WTC11 (cell line): ENCODE results near the gene FN3K. TPM values are rescaled to one million over a fixed set of nuclear protein-coding genes. Genes with fewer than 3 reads are reported as not detected.
A peak's percentile ranks its signal among the peaks of the same experiment; 100 is the strongest.

Experiments used
- ATAC-seq: fragments of 200-7000 bp; cut with Tn5 transposase; 2 replicates; pipeline ENCODE4 v1.10.0; 2021; ENCODE audit warnings: mild to moderate bottlenecking, moderate library complexity
- CTCF ChIA-PET: fragments of 300-600 bp; sonication (Branson Sonifier 250); formaldehyde crosslinking; loops from one replicate; lab custom pipeline; 2021; ENCODE audit warnings: antibody characterized with exemption; lab: Charles Lee
- POLR2A ChIA-PET: fragments of 350-600 bp; sonication (Branson Sonifier 250); formaldehyde crosslinking; loops from one replicate; lab custom pipeline; 2021; ENCODE audit warnings: antibody characterized with exemption; lab: Charles Lee
- DNase-seq: peaks from one replicate; pipeline ENCODE4 v3.0.0; 2021; ENCODE audit warnings: low spot score
- H3K27ac Mint-ChIP-seq: 2 replicates; pipeline ENCODE4 v1.8.0; 2021; ENCODE audit warnings: mixed read lengths
- H3K27me3 Mint-ChIP-seq: 2 replicates; pipeline ENCODE4 v1.8.0; 2021; ENCODE audit warnings: low read depth, mild to moderate bottlenecking, moderate library complexity, mixed read lengths
- H3K36me3 Mint-ChIP-seq: 2 replicates; pipeline ENCODE4 v1.8.0; 2021; ENCODE audit warnings: mixed read lengths
- H3K4me1 Mint-ChIP-seq: 2 replicates; pipeline ENCODE4 v1.8.0; 2022; ENCODE audit warnings: mixed read lengths
- H3K4me3 Mint-ChIP-seq: 2 replicates; pipeline ENCODE4 v1.8.0; 2021; ENCODE audit warnings: mild to moderate bottlenecking, moderate library complexity, mixed read lengths
- H3K9me3 Mint-ChIP-seq: 2 replicates; pipeline ENCODE4 v1.8.0; 2021; ENCODE audit warnings: mixed read lengths
- ESRRA ChIP-seq: sonication (generic); formaldehyde crosslinking; IDR thresholded peaks from 2 replicates; pipeline ENCODE4 v1.8.1; 2022; ENCODE audit warnings: mild to moderate bottlenecking, missing genetic modification reagents, borderline replicate concordance
- GTF2I ChIP-seq: fragments of 250-450 bp; sonication (Bioruptor Pico); conservative IDR thresholded peaks from 2 replicates; pipeline ENCODE4 v1.4.0; 2021; ENCODE audit warnings: mild to moderate bottlenecking
- NR3C1 ChIP-seq: sonication (generic); formaldehyde crosslinking; conservative IDR thresholded peaks from 2 replicates; pipeline ENCODE4 v1.8.1; 2023; ENCODE audit warnings: low read depth, mild to moderate bottlenecking, missing genetic modification reagents
- ZNF121 ChIP-seq: sonication (generic); formaldehyde crosslinking; IDR thresholded peaks from 2 replicates; pipeline ENCODE4 v1.8.0; 2023; ENCODE audit warnings: missing genetic modification reagents
- ZNF423 ChIP-seq: fragments of 250-450 bp; sonication (Bioruptor Pico); IDR thresholded peaks from 2 replicates; pipeline ENCODE4 v2.1.2; 2022; ENCODE audit warnings: mild to moderate bottlenecking, moderate library complexity
- total RNA-seq: library from RNA; stranded (reverse); gene quantifications from 3 replicates; pipeline ENCODE4 v1.2.3, GENCODE V29; 2021
- TF ChIP-seq, protein P1 (sequence below): sonication (generic); formaldehyde crosslinking; IDR thresholded peaks from 2 replicates; pipeline ENCODE4 v1.8.0; 2023; ENCODE audit warnings: mild to moderate bottlenecking, missing genetic modification reagents
- TF ChIP-seq, protein P2 (sequence below): fragments of 250-450 bp; sonication (Bioruptor Pico); IDR thresholded peaks from 2 replicates; pipeline ENCODE4 v2.1.2; 2022; ENCODE audit warnings: mild to moderate bottlenecking, moderate library complexity
- TF ChIP-seq, protein P3 (sequence below): fragments of 250-450 bp; sonication (Bioruptor Pico); IDR thresholded peaks from 2 replicates; pipeline ENCODE4 v1.9.0; 2021; ENCODE audit warnings: mild to moderate bottlenecking, borderline replicate concordance
- TF ChIP-seq, protein P4 (sequence below): fragments of 200-600 bp; IDR thresholded peaks from 2 replicates; pipeline ENCODE4 v1.8.0; 2022; ENCODE audit warnings: antibody characterized with exemption
- TF ChIP-seq, protein P5 (sequence below): fragments of 250-450 bp; sonication (Bioruptor Pico); IDR thresholded peaks from 2 replicates; pipeline ENCODE4 v1.8.0; 2021; ENCODE audit warnings: mild to moderate bottlenecking
- TF ChIP-seq, protein P6 (sequence below): fragments of 250-450 bp; sonication (Bioruptor Pico); IDR thresholded peaks from 2 replicates; pipeline ENCODE4 v1.9.0; 2021; ENCODE audit warnings: mild to moderate bottlenecking

Gene FN3K
- total RNA-seq, 1 experiment from 2014 or later: 19.3 TPM

DNA sequence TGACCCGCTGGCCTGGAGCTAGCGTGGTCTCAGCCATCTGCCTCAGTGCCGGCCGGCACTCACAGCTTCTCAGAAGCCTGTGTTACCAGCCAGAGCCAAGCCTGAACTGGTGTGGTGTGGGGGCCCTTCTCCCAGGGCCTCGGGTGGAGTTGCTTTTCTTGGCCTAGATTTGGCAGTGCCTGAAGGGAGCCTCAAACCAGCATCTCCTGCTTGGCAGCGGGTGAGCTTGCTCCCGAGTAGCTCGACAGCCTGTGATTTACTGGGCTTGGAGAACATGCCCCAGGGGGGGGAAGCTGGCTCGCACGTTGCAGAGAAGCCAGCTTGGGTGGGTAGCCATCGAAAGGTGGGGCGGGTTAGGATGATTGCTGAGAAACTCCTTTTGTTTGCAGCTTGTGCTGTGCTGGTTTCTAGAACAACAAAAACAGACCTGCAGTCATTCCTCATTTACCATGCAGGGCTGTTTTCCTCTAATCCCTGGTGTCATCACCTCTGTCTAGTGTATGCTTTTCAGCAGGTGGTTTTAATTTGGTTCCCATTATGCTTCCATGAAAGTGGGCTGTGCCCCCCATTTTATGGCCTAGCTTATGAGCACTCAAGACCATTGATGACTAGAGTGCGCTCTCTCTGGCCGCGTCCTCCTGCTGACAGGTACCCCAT, 58.7 kb downstream of the FN3K start:
- CTCF ChIA-PET: interaction anchor here (1.0 kb wide), 1 partner anchor 125 kb away, joined by 6 read pairs; no protein-coding TSS in a partner anchor
- H3K27me3 Mint-ChIP-seq: no peaks in the 10 kb centered on the region
- ATAC-seq (no peak), DNase-seq (no peak)
- TF ChIP-seq ZNF423 (CRISPR knock-in tag): no peak
- TF ChIP-seq, protein P1, sequence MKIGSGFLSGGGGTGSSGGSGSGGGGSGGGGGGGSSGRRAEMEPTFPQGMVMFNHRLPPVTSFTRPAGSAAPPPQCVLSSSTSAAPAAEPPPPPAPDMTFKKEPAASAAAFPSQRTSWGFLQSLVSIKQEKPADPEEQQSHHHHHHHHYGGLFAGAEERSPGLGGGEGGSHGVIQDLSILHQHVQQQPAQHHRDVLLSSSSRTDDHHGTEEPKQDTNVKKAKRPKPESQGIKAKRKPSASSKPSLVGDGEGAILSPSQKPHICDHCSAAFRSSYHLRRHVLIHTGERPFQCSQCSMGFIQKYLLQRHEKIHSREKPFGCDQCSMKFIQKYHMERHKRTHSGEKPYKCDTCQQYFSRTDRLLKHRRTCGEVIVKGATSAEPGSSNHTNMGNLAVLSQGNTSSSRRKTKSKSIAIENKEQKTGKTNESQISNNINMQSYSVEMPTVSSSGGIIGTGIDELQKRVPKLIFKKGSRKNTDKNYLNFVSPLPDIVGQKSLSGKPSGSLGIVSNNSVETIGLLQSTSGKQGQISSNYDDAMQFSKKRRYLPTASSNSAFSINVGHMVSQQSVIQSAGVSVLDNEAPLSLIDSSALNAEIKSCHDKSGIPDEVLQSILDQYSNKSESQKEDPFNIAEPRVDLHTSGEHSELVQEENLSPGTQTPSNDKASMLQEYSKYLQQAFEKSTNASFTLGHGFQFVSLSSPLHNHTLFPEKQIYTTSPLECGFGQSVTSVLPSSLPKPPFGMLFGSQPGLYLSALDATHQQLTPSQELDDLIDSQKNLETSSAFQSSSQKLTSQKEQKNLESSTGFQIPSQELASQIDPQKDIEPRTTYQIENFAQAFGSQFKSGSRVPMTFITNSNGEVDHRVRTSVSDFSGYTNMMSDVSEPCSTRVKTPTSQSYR: no peak
- no peak for TF ChIP-seq ZNF121 (CRISPR knock-in tag)
- TF ChIP-seq, protein P2, sequence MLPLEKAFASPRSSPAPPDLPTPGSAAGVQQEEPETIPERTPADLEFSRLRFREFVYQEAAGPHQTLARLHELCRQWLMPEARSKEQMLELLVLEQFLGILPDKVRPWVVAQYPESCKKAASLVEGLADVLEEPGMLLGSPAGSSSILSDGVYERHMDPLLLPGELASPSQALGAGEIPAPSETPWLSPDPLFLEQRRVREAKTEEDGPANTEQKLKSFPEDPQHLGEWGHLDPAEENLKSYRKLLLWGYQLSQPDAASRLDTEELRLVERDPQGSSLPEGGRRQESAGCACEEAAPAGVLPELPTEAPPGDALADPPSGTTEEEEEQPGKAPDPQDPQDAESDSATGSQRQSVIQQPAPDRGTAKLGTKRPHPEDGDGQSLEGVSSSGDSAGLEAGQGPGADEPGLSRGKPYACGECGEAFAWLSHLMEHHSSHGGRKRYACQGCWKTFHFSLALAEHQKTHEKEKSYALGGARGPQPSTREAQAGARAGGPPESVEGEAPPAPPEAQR (CRISPR knock-in tag): no peak
- TF ChIP-seq, protein P3, sequence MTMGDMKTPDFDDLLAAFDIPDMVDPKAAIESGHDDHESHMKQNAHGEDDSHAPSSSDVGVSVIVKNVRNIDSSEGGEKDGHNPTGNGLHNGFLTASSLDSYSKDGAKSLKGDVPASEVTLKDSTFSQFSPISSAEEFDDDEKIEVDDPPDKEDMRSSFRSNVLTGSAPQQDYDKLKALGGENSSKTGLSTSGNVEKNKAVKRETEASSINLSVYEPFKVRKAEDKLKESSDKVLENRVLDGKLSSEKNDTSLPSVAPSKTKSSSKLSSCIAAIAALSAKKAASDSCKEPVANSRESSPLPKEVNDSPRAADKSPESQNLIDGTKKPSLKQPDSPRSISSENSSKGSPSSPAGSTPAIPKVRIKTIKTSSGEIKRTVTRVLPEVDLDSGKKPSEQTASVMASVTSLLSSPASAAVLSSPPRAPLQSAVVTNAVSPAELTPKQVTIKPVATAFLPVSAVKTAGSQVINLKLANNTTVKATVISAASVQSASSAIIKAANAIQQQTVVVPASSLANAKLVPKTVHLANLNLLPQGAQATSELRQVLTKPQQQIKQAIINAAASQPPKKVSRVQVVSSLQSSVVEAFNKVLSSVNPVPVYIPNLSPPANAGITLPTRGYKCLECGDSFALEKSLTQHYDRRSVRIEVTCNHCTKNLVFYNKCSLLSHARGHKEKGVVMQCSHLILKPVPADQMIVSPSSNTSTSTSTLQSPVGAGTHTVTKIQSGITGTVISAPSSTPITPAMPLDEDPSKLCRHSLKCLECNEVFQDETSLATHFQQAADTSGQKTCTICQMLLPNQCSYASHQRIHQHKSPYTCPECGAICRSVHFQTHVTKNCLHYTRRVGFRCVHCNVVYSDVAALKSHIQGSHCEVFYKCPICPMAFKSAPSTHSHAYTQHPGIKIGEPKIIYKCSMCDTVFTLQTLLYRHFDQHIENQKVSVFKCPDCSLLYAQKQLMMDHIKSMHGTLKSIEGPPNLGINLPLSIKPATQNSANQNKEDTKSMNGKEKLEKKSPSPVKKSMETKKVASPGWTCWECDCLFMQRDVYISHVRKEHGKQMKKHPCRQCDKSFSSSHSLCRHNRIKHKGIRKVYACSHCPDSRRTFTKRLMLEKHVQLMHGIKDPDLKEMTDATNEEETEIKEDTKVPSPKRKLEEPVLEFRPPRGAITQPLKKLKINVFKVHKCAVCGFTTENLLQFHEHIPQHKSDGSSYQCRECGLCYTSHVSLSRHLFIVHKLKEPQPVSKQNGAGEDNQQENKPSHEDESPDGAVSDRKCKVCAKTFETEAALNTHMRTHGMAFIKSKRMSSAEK: no peak
- TF ChIP-seq, protein P4, sequence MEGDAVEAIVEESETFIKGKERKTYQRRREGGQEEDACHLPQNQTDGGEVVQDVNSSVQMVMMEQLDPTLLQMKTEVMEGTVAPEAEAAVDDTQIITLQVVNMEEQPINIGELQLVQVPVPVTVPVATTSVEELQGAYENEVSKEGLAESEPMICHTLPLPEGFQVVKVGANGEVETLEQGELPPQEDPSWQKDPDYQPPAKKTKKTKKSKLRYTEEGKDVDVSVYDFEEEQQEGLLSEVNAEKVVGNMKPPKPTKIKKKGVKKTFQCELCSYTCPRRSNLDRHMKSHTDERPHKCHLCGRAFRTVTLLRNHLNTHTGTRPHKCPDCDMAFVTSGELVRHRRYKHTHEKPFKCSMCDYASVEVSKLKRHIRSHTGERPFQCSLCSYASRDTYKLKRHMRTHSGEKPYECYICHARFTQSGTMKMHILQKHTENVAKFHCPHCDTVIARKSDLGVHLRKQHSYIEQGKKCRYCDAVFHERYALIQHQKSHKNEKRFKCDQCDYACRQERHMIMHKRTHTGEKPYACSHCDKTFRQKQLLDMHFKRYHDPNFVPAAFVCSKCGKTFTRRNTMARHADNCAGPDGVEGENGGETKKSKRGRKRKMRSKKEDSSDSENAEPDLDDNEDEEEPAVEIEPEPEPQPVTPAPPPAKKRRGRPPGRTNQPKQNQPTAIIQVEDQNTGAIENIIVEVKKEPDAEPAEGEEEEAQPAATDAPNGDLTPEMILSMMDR: no peak
- no peak for TF ChIP-seq ESRRA
- TF ChIP-seq, protein P5, sequence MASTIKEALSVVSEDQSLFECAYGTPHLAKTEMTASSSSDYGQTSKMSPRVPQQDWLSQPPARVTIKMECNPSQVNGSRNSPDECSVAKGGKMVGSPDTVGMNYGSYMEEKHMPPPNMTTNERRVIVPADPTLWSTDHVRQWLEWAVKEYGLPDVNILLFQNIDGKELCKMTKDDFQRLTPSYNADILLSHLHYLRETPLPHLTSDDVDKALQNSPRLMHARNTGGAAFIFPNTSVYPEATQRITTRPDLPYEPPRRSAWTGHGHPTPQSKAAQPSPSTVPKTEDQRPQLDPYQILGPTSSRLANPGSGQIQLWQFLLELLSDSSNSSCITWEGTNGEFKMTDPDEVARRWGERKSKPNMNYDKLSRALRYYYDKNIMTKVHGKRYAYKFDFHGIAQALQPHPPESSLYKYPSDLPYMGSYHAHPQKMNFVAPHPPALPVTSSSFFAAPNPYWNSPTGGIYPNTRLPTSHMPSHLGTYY (CRISPR knock-in tag): no peak
- TF ChIP-seq, protein P6, sequence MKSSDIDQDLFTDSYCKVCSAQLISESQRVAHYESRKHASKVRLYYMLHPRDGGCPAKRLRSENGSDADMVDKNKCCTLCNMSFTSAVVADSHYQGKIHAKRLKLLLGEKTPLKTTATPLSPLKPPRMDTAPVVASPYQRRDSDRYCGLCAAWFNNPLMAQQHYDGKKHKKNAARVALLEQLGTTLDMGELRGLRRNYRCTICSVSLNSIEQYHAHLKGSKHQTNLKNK (CRISPR knock-in tag): no peak
- no peak for TF ChIP-seq NR3C1 (CRISPR knock-in tag)
- no peak overlapping the region for H3K4me3 Mint-ChIP-seq
- peak overlapping the region; percentile 72; the same call in 1 of the 2 replicates for H3K27ac Mint-ChIP-seq
- peaks cover 27% of the 10 kb centered on the region for H3K36me3 Mint-ChIP-seq
- POLR2A ChIA-PET: no interaction called here
- H3K9me3 Mint-ChIP-seq: no peaks in the 10 kb centered on the region
- H3K4me1 Mint-ChIP-seq: no peaks in the 10 kb centered on the region

DNA sequence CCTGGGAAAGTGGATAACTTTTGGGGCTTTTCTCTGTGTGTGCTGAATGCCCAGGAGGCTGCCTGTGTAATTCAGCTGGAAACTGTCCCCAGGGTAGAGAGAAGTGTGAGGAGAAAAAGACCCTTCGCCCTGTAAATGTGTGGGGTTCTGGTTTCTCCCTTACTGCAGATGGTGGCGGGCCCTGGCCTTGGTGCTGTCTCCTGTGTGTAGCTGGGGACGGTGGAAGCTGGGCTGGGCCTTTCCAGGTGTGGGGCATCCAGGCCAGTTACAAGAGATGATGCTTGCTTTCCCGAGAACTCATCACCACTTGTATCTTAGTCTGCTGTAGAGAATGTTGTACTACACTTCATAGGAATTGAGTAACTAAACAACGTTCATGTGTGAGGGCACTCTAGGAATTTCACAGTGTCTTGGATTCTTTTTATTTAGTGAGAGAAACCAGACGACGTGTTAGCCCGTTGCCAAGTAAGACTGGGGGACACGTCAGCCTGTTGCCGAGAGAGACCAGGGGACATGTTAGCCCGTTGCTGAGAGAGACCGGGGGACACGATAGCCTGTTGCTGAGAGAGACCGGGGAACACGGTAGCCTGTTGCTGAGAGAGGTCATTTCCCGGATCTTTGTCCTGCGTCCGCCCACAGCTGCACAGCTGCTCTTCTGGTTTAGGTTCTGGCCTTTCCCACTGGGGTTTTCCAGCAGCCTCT, 59.5 kb downstream of the FN3K start:
- Mint-ChIP-seq H3K9me3 (no peaks in the 10 kb centered on the region), H3K4me1 (no peaks in the 10 kb centered on the region), H3K4me3 (no peak overlapping the region), H3K27me3 (no peaks in the 10 kb centered on the region), H3K27ac (peak overlapping the region; percentile 72), H3K36me3 (peaks cover 34% of the 10 kb centered on the region)
- ChIA-PET CTCF (interaction anchor here (1.8 kb wide), 1 partner anchor 13 kb away, joined by 6 read pairs; no protein-coding TSS in a partner anchor), POLR2A (no interaction called here)
- ATAC-seq (no peak), DNase-seq (no peak)
- TF ChIP-seq GTF2I (CRISPR knock-in tag): no peak
